22Rv1 (cell line): ENCODE data around the gene IL17RD.

ENCODE experiments used
- H3K27ac ChIP-seq: fragments of 450-650 bp; 2 replicates; pipeline ENCODE4 v1.5.1; 2017
- ZFX ChIP-seq: fragments of 450-650 bp; IDR thresholded peaks from 2 replicates; pipeline ENCODE4 v1.6.1; 2017; ENCODE audit warnings: antibody characterized with exemption, borderline replicate concordance
- TF ChIP-seq, protein P1 (sequence below): fragments of 450-650 bp; IDR thresholded peaks from 2 replicates; pipeline ENCODE4 v1.5.1; 2017; ENCODE audit warnings: mild to moderate bottlenecking

The IL17RD gene

DNA sequence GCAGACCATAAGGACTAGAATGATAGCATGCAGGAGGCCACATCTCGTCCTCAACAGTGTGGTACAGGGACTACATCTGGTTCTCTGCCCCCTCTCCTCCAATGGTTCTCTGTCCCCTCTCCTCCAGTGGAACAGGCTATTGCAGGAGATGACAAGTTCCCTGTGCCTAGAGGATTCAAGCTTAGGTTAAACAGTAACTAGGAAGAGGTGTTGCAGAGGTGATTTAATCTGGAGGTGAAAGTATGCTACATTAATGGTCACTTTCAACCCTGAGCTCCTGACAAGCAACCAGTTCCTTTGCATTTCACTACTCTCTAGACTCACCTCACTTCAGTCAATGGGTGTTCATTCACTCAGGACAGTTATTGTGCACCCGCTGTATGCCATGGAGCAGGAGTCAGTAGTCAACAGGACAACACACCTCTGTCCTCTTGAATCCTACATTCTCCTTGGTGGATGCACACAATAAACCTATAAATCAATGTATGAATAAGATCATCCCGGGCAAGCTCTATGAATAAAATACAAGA lies 88.7 kb downstream of the IL17RD start:
- no peak overlapping the region for H3K27ac ChIP-seq
- no peak for TF ChIP-seq ZFX
- TF ChIP-seq, protein P1, sequence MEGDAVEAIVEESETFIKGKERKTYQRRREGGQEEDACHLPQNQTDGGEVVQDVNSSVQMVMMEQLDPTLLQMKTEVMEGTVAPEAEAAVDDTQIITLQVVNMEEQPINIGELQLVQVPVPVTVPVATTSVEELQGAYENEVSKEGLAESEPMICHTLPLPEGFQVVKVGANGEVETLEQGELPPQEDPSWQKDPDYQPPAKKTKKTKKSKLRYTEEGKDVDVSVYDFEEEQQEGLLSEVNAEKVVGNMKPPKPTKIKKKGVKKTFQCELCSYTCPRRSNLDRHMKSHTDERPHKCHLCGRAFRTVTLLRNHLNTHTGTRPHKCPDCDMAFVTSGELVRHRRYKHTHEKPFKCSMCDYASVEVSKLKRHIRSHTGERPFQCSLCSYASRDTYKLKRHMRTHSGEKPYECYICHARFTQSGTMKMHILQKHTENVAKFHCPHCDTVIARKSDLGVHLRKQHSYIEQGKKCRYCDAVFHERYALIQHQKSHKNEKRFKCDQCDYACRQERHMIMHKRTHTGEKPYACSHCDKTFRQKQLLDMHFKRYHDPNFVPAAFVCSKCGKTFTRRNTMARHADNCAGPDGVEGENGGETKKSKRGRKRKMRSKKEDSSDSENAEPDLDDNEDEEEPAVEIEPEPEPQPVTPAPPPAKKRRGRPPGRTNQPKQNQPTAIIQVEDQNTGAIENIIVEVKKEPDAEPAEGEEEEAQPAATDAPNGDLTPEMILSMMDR = no peak

DNA sequence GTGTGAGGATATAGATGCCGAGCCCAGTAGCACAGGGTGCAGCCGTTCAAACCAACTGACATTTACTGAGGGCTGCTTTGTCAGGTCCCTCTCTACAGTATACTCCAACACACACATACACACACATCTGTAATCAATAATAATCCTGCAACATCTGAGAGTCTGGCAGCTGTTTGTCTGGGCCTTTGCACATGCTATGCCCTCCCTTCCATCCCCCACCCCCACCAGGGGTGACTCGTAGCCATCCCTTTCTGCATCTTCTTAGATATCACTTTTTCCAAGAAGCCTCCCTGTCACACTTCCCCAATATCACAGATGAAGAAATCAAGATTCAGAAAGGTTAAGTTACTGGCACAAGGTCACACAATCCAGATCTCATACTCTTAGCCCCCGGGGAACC lies 91.0 kb downstream of the IL17RD start:
- no peak for TF ChIP-seq ZFX
- TF ChIP-seq, protein P1 = no peak

DNA sequence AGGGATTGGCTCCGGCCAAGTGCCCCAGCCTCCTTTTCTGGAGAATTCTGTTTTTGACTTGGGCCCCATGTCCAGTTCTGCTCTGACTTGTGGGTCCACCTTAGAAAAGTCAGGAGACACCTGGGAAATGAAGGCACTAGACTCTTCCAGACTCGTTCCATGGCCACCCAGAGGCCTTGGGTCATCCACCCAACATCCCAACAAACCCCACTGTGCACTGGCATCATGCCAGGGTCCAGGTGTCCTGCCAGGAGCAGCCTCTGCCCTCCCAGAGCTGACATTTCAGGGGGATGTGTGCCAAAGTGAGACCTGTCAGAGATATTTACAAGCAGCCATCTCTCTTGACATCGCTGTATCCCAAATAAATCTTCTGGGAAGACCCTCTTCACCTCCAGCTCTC lies 91.5 kb downstream of the IL17RD start:
- TF ChIP-seq ZFX = no peak
- TF ChIP-seq, protein P1 = no peak
- no peak overlapping the region for H3K27ac ChIP-seq

More for the DNA sequence above, 91.0 kb downstream of the IL17RD start:
- H3K27ac ChIP-seq = no peak overlapping the region

DNA sequence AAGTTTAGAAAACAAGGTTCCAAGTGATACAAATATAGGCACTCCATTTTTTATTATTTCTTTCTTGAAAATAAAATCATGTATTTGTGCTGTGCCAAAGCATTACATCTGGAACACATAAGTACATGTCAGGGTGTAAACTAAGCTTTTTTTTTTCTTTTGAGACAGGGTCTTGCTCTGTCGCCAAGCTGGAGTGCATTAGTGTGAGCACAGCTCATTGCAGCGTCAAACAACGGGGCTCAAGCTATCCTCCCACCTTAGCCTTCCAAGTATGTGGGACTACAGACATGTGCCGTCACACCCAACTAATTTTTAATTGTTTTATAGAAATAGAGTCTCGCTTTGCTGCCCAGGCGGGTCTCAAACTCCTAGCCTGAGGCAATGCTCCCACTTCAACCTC lies 95.7 kb downstream of the IL17RD start:
- no peak overlapping the region for H3K27ac ChIP-seq
- TF ChIP-seq ZFX = no peak
- TF ChIP-seq, protein P1 = no peak

DNA sequence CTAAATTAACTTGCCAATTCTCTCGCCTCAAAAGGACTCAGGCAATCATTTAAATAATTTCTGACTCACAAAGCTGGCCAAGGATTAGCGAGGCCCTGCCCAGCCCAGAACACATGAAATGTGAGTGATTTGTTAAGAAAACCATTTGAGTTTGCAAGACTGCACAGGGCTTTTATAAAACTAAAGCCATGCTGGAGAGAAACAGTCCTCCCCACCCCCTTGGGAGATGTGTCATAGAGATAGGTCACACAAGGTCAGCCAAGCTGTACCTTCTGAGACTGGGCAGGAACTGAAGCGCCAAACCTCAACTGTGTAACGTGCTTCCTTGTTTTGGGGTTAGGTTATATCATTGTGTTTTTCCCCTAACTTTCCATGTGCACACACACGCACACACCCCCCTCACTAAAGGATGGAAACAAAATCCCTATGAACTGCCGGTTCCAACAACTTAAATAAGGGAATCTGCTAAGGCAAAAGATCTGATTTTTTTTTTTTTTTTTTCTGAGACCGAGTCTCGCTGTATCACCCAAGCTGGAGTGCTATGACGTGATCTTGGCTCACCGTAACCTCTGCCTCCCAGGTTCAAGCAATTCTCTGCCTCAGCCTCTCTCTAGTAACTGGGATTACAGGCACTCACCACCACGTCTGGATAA lies 96.6 kb downstream of the IL17RD start:
- no peak overlapping the region for H3K27ac ChIP-seq
- TF ChIP-seq, protein P1 = no peak
- no peak for TF ChIP-seq ZFX

DNA sequence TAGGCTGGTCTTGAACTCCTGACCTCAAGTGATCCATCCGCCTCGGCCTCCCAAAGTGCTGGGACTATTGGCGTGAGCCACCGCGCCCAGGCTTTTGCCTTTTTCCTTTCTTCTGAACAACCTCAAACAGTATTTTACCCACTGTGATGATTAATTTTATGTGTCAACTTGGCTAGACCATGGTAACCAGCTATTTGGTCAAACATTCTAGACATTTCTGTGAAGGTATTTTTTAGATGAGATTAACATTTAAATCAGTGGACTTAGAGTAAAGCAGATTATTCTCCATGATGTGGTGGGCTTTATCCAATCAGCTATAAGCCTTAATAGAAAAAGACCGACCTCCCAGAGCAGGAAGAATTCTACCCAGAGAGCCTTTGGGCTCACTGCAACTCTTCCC lies 98.7 kb downstream of the IL17RD start:
- no peak overlapping the region for H3K27ac ChIP-seq
- TF ChIP-seq, protein P1 = no peak
- no peak for TF ChIP-seq ZFX

DNA sequence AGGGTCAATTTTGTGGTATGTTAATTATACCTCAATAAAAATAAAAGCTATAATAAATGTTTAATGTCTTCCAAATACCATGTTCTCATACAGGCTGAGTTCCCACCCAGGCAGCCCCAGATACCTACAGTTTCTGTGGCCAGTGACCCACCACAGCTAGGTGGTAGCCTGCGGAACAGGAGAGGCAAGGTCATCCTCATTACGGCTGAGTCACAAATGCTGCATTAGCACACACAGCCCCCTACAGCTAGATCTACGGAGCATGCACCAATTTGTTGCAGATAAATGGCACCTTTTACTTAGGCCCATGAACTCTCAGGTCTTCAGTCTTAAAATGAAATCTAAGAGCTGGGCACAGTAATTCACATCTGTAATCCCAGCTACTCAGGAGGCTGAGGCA lies 99.6 kb downstream of the IL17RD start:
- no peak for TF ChIP-seq ZFX
- TF ChIP-seq, protein P1 = no peak
- H3K27ac ChIP-seq = no peak overlapping the region
